GM12875 (cell line): ENCODE data around the gene MRM2.

Experiments
- H3K4me3 ChIP-seq: one replicate; pipeline ENCODE4 v1.5.1; 2011; ENCODE audit warnings: low read depth, low read length, control low read depth
- TF ChIP-seq, protein P1 (sequence below): IDR thresholded peaks from 2 replicates; pipeline ENCODE4 v1.5.1; 2011; ENCODE audit warnings: low read depth, mild to moderate bottlenecking, control low read depth, inconsistent platforms, low read length, moderate library complexity, borderline replicate concordance; ENCODE audit not compliant: insufficient read depth

MRM2 gene

DNA sequence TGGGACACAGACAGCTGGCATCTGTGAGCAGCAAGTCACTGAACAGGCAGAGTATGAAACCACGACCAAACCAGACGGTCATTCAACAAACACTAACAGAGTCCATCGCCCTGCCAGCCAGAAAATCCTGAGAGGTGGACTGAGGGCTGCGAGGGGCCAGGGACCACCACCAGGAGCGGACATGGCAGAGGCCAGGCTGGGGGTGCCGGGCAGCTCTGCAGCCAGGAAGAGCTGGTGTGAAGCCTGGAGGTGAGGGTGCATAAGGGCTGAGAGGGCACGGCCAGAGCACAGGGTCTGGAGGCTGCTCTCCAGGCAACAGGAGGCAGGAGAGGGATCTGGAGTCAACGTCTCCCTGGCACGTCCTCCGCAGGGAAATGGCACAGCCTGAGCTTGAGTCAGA lies 24.8 kb downstream of the MRM2 start:
- H3K4me3 ChIP-seq, result no peak overlapping the region
- TF ChIP-seq, protein P1, sequence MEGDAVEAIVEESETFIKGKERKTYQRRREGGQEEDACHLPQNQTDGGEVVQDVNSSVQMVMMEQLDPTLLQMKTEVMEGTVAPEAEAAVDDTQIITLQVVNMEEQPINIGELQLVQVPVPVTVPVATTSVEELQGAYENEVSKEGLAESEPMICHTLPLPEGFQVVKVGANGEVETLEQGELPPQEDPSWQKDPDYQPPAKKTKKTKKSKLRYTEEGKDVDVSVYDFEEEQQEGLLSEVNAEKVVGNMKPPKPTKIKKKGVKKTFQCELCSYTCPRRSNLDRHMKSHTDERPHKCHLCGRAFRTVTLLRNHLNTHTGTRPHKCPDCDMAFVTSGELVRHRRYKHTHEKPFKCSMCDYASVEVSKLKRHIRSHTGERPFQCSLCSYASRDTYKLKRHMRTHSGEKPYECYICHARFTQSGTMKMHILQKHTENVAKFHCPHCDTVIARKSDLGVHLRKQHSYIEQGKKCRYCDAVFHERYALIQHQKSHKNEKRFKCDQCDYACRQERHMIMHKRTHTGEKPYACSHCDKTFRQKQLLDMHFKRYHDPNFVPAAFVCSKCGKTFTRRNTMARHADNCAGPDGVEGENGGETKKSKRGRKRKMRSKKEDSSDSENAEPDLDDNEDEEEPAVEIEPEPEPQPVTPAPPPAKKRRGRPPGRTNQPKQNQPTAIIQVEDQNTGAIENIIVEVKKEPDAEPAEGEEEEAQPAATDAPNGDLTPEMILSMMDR, result no peak

DNA sequence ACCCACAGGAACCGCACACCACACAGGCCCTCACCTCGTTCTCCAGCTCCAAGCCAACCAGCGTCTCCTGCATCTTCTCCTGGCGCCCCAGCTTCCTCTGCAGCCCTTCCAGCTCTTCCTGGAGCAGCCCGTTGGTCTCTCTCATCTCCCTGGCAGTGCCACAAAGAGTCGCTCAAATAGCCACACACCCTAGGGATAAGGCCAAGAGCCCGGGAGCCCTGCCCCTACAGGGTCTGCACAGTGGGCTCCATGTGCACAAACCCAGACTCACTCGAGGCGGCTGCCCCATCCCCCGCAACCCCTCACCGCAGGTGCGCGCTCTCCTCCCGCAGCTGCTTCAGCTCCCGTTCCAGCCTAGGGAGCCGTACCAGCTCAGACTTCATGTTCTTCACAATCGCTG lies 26.2 kb downstream of the MRM2 start:
- H3K4me3 ChIP-seq, result no peak overlapping the region
- TF ChIP-seq, protein P1, result no peak

DNA sequence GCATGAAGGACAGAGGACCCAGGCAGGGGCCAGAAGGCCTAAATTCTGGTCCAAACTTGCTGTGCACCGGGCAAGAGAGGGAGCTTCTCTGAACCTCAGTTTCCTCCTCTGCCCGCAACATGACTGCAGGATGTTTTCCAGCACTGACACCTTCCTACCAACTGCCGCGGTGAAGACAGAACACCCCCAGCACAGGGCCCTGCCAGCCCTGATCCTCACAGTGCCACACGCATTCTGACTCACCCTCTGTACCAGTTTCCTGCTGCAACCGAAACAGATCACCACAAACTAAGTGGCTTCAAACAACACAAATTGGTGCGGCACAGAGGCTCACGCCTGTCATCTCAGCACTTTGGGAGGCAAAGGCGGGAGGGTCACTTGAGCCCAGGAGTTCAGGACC lies 27.4 kb downstream of the MRM2 start:
- TF ChIP-seq, protein P1, result no peak
- no peak overlapping the region for H3K4me3 ChIP-seq

DNA sequence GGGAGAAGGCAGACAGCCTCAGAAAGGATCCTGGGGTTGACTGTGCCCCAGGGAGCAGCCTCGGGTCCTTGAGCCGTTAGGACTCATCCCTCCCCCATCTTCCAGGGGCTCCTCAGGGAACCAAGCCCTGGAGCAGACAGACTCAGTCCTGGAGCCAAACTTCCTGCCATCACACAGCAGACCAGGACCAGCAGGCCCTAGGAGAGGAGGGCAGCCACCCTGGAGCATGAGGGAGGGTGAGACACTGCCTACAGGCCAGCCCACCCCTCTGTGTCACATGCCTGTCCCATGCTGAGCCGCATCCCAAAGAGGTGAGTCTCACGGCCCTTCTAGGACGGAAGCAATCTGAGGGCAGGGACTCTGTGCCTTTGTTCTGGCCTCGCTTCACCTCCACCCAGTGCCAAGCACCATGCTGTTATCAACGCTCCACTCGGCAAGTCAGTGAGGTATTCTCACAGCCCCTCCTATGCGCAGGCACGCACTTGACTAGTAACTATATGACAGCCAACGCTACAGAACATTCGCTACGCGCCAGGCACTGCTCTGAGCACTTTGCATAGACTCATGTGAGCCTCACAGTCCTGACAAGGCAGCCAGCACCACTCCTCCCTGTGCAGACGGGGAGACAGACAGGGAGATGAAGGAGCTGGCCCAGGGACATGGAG lies 28.3 kb downstream of the MRM2 start:
- TF ChIP-seq, protein P1, result no peak
- no peak overlapping the region for H3K4me3 ChIP-seq

DNA sequence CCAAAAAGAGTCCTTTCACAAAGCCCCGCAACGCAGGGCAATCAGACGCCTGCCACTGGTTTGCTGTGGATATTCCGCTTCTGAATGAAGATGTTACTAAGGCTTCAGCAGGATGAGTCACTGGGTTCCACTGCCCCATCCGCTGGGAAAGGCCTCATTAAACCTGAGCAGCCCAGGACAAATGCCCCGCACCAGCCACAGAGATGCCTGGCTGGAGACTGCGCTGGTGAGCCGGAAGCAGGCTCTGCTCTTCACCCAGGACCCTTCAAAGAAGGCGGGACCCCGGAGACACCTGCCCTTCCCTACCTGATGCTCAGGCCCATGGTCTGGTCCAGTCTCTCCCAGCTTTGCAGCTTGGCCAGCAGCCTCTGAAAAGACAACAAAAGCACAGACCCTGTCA lies 29.1 kb downstream of the MRM2 start:
- no peak overlapping the region for H3K4me3 ChIP-seq
- TF ChIP-seq, protein P1, result no peak

DNA sequence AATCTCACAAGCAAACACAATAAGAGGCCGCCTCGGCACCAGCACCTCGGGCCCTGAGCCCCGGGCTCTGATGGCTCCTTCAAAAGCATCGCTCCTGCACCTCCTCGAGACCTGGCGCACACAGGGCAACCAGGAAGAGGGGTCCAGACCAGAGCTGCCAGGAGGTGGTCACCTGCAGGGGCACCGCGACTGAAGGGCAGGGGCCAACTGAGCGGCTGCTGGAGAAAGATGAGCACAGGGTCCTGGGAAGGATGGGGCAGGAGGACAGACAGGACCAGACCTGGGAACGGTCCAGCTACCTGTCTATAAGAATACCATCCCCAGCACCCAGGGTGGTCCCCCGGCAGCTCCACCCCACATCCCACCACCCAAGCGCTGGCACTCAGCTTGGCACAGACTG lies 30.1 kb downstream of the MRM2 start:
- TF ChIP-seq, protein P1, result no peak
- H3K4me3 ChIP-seq, result no peak overlapping the region

DNA sequence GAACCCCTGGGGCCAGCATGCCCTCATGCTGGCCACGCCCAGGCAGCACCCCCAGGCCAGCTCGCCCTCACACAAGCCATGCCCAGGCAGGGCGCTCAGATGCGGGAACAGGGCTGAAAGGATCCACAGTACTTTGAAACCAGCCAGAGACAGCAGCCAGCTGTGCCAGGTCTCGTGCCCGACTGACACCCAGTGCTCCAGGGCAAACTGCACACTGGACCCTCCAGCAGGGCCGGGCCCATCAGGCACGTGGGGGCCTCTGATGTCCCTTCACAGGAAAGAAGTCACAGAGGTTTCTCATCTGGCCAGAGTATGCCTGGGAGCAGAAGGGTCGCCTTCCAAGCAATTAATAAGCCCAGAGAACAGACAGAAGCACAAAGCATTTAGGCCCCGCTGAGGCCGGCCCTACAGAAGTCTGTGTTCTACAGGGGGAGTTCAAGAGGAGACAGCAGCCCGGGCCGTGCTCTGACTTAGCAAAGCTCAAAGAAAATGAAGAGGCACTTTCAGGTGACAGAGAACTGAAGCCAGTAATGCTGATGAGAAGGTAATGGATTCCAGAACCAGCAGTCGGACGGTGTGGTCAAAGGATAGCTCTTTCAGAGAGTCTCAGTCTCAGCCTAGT lies 30.6 kb downstream of the MRM2 start:
- TF ChIP-seq, protein P1, result no peak
- no peak overlapping the region for H3K4me3 ChIP-seq
